ENCODE results near the gene CACTIN. TPM values are rescaled to one million over a fixed set of nuclear protein-coding genes. Genes with fewer than 3 reads are reported as not detected.

Gene CACTIN
- 10 to 100 TPM; 22.6 to 29.9 (median 27.9) TPM for total RNA-seq

DNA sequence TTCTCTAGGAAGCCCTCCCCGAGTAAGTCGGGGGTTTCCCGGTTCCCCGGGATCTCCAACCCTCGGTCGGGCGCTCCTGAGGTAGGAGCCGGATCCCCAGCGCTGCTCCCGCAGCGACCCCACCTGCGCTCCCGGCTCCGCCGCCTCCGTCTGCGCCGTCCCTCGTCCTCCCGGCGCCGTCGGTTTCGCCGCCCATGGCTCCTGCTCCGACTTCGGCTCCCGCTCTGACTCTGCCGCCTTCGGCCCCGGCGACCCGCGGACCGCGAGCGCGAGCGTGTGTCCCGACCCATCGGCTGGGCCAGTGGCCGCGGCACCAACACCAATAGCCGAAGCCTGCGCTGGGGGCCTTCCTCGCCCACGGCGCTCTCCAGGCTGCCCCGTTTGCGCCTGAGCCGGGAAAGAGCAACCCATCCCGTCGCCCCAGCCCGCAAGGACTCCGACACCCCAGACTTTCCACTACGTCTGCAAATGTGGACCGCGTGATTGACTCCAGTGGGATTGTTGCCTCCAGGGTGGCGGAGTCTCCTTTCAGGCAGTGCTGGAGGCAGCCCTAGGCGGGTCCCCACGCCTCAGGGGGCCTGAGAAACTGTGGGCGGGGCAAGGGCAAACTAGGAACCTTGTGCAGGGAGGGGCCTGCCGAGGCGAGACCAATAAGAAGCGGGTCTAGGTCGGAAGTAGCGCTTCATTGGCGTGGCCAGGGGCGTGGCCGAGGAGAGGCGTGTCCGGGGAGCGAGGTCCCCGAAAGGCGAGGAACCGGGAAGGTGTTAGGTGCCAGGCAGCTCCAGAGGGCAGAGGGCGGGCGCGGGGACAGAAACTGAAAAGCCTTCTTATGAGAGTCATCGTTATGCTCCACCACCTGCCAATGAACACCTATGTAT is at the start of gene CACTIN:
Gene CACTIN (minus strand): TSS at position 318 of the 878 bp plus-strand sequence. CDS start 28 bp downstream, at position 290.
- peak in 1 of 2 donors; percentile 60 for TF ChIP-seq POLR2A (IDR thresholded peaks at IDR 0.05)
- TF ChIP-seq POLR2AphosphoS5 (IDR thresholded peaks at IDR 0.05), result peak in 2 of 3 donors; percentile 93 to 96
- TF ChIP-seq, protein P1, sequence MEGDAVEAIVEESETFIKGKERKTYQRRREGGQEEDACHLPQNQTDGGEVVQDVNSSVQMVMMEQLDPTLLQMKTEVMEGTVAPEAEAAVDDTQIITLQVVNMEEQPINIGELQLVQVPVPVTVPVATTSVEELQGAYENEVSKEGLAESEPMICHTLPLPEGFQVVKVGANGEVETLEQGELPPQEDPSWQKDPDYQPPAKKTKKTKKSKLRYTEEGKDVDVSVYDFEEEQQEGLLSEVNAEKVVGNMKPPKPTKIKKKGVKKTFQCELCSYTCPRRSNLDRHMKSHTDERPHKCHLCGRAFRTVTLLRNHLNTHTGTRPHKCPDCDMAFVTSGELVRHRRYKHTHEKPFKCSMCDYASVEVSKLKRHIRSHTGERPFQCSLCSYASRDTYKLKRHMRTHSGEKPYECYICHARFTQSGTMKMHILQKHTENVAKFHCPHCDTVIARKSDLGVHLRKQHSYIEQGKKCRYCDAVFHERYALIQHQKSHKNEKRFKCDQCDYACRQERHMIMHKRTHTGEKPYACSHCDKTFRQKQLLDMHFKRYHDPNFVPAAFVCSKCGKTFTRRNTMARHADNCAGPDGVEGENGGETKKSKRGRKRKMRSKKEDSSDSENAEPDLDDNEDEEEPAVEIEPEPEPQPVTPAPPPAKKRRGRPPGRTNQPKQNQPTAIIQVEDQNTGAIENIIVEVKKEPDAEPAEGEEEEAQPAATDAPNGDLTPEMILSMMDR (IDR thresholded peaks at IDR 0.05), result no peak
- DNase-seq (ENCODE audit: low spot score in 2 of 2), result peak; percentile 99
- Histone ChIP-seq H3K9me3 (no peaks in the 10 kb centered on the region), H3K4me3 (peak within 1 kb of the TSS; percentile 96), H3K4me1 (peaks cover 28% of the 10 kb centered on the region), H3K27me3 (no peaks in the 10 kb centered on the region), H3K36me3 (peaks cover 25% of the 10 kb centered on the region), H3K27ac (peak within 1 kb of the TSS; percentile 95)
- 1% methylated on average over 23 of the region's 80 CpGs for WGBS

DNA sequence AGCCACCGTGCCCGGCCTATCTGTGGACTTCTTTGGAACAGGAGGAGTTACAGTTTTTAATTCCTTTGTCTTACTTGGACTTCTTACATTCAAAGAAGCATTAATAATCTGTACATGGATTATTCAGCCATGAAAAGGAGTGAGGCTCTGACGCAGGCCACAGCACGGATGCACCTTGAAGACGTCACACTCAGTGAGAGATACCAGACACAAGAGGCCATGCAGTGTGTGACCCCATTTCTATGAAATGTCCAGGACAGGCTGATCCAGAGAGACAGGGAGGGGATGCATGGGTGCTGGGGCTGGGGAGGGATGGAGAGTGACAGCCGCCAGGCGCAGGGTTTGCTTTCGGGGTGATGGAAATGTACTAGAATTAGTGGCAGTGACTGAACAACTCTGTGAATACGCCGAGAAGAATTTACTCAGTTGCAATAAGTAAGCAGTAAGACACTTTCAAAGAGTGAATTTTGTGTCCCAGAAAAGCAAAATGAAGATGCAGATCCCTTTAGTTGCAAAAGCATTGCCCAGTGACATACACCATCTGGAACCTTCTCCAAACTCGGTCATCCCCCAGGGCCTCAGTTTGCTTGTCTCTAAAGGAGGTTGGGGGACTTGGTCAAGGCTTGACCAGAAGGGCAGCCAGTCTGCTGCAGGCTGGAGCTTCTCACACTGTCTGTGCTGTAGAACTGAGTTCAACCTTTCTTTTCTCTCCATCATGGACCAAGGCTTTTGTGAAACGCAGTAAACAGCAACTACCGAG is 48.4 kb upstream of the CACTIN start:
- Histone ChIP-seq H3K27me3 (no peaks in the 10 kb centered on the region), H3K27ac (no peak overlapping the region), H3K36me3 (peaks cover 5% of the 10 kb centered on the region), H3K9me3 (no peaks in the 10 kb centered on the region), H3K4me3 (no peak overlapping the region), H3K4me1 (peaks cover 28% of the 10 kb centered on the region)
- DNase-seq (ENCODE audit: low spot score in 2 of 2), result no peak
- TF ChIP-seq POLR2AphosphoS5 (IDR thresholded peaks at IDR 0.05), result no peak
- no peak for TF ChIP-seq EP300 (IDR thresholded peaks at IDR 0.05)
- TF ChIP-seq, protein P1 (IDR thresholded peaks at IDR 0.05), result no peak
- no peak for TF ChIP-seq POLR2A (IDR thresholded peaks at IDR 0.05)
- 92% methylated on average over 13 of the region's 13 CpGs for WGBS

DNA sequence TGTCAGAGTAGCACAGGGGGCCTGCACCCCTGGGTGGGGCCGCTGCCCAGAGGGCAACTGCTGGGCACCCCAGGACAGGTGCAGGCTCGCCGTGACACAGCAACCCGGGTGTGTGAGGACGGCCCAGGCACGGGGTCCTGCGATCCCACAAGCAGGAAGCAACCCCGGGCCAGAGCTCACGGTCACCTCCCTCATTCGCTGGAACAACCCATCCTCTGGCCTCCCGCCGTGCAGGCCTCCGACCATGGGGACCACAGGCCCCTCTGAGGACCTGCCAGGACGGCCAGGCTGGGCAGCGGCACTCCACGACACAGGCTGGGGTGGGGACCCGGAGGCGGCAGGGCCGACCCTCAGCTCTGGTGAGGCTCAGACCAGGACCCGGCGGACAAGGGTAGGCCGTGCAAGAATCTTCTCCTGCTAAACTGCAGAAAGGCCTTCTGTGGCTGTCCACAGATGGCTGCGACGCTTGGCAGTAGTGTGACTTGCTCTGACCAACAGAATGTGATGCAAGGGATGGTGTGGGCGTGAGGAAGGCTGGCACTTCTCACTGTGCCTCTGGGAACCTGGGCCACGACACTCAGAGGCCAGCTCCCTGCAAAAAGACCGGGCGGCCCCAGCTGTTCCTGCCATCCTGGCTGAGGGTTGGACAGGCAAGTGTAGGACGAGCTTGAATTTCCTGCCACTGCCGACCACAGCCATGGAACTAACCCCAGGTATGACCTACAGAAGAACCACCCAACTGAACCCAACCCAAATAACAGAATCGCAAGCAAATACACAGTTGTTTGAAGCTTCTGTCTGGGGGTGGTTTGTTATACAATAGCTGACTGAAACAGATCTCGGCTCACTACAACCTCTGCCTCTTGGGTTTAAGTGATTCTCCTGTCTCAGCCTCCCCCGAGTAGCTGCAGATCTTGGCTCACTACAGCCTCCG is 47.2 kb upstream of the CACTIN start:
- 96% methylated on average over 17 of the region's 34 CpGs for WGBS
- Histone ChIP-seq H3K4me1 (peaks cover 40% of the 10 kb centered on the region), H3K27ac (no peak overlapping the region), H3K4me3 (no peak overlapping the region), H3K27me3 (no peaks in the 10 kb centered on the region), H3K9me3 (no peaks in the 10 kb centered on the region), H3K36me3 (no peaks in the 10 kb centered on the region)
- DNase-seq (ENCODE audit: low spot score in 2 of 2), result no peak
- TF ChIP-seq, protein P1 (IDR thresholded peaks at IDR 0.05), result no peak
- TF ChIP-seq POLR2AphosphoS5 (IDR thresholded peaks at IDR 0.05) (no peak), EP300 (IDR thresholded peaks at IDR 0.05) (no peak)

DNA sequence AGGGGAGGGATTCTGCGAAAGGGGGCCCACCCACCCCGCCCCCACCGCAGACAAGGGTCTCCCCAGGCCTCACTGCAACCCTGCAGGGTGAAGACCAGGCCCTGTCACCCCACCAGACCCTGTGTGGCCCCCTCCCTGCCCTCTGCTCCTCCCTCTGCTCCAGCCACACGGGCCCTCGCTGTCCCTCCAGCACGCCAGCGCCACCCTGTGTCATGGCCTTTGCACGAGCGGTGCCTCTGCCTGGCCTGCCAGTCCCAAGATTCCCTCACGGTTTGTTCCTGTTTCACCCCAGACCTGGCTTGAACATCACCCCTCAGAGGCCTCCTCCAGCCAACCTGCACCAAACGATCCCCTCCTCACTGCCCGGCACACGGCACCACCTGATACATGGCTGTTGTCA is 46.4 kb upstream of the CACTIN start:
- H3K4me3 ChIP-seq, result no peak overlapping the region
- 88% methylated on average over 10 of the region's 13 CpGs for WGBS
- H3K9me3 ChIP-seq, result no peaks in the 10 kb centered on the region
- H3K27me3 ChIP-seq, result no peaks in the 10 kb centered on the region
- H3K27ac ChIP-seq, result no peak overlapping the region
- H3K36me3 ChIP-seq, result no peaks in the 10 kb centered on the region
- DNase-seq (ENCODE audit: low spot score in 2 of 2), result no peak
- H3K4me1 ChIP-seq, result peaks cover 46% of the 10 kb centered on the region
- no peak for TF ChIP-seq POLR2AphosphoS5 (IDR thresholded peaks at IDR 0.05)
- TF ChIP-seq POLR2A (IDR thresholded peaks at IDR 0.05), result no peak
- TF ChIP-seq, protein P1 (IDR thresholded peaks at IDR 0.05), result no peak
- TF ChIP-seq EP300 (IDR thresholded peaks at IDR 0.05), result no peak

Measured in suprapubic skin (tissue), 4 donors.